Chondrocyte (in vitro differentiated cells): ENCODE data around the gene CTIF. TPM values are rescaled to one million over a fixed set of nuclear protein-coding genes. Genes with fewer than 3 reads are reported as not detected.
A peak's percentile ranks its signal among the peaks of the same experiment; 100 is the strongest.

Experiments used
- DNase-seq: peaks from one replicate; pipeline ENCODE4 v3.0.0; 2021; ENCODE audit warnings: mixed read lengths, low spot score
- H3K27ac Mint-ChIP-seq: one replicate; pipeline ENCODE4 v1.8.0; 2021; ENCODE audit warnings: mild to moderate bottlenecking, moderate library complexity, mixed read lengths; ENCODE audit not compliant: unreplicated experiment
- H3K27me3 Mint-ChIP-seq: 2 replicates; pipeline ENCODE4 v1.8.0; 2021; ENCODE audit warnings: low read depth, mixed read lengths
- H3K36me3 Mint-ChIP-seq: 2 replicates; pipeline ENCODE4 v1.8.0; 2021; ENCODE audit warnings: low read depth, mixed read lengths
- H3K4me1 Mint-ChIP-seq: 2 replicates; pipeline ENCODE4 v1.8.0; 2021; ENCODE audit warnings: low read depth, mild to moderate bottlenecking, mixed read lengths
- H3K4me3 Mint-ChIP-seq: one replicate; pipeline ENCODE4 v1.8.0; 2021; ENCODE audit warnings: mild to moderate bottlenecking, moderate library complexity, mixed read lengths; ENCODE audit not compliant: unreplicated experiment
- H3K9me3 Mint-ChIP-seq: 2 replicates; pipeline ENCODE4 v1.8.0; 2021; ENCODE audit warnings: low read depth, mixed read lengths
- total RNA-seq: library from RNA; stranded (reverse); gene quantifications from 3 replicates; pipeline ENCODE4 v1.2.1, GENCODE V29; 2021
- TF ChIP-seq, protein P1 (sequence below): fragments of 200-600 bp; sonication (generic); IDR thresholded peaks from 2 replicates; pipeline ENCODE4 v1.5.0; 2021; ENCODE audit warnings: antibody characterized with exemption, mild to moderate bottlenecking, moderate library complexity

Gene CTIF
- total RNA-seq, 1 donor from 2014 or later, result 184 TPM

DNA sequence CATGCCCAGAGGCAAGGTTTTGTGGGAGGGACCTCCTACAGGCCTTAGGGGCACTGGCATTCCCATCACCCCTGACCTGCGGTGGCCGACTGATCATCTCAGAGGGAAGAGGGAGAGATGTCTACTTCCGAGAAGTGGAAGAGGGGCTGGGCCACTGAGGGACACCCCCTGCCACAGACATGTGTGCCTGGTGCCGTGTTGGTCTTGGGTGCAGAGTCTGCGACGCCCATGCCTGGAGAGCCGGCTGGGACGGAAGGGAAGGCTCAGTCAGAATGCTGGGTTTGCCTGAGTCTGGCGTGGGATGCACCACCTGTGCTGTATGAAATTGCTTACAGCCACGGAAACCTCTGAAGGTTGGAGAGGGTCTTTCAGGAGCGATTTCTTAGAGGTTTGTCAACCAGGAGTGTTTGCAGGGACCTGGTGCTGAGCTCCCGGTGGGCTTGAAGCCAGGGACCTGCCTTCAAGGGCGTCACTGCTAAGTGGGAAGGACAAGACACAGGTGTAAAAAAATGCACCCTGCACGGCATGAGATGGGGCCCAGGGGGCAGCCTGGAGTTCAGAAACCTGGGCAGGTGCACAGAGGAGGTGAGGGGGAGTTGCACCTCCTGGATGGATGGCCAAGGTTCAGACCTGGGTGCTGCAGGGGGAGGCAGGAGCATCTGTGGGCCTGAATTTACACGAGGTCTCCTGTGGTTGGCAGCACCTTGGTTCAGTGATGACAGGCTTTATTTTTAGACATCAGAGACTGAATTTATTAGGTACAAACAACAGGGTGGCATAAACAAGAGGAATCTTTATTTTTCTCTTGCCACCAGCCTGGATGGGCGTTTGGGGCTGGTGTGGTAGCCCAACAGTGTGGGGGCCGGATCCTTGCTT, 100.3 kb downstream of the CTIF start:
- no peak for DNase-seq
- Mint-ChIP-seq H3K4me1 (peaks cover 40% of the 10 kb centered on the region), H3K4me3 (no peak overlapping the region), H3K27me3 (no peaks in the 10 kb centered on the region), H3K27ac (no peak overlapping the region), H3K9me3 (peaks cover 8% of the 10 kb centered on the region), H3K36me3 (peaks cover 32% of the 10 kb centered on the region)
- TF ChIP-seq, protein P1, sequence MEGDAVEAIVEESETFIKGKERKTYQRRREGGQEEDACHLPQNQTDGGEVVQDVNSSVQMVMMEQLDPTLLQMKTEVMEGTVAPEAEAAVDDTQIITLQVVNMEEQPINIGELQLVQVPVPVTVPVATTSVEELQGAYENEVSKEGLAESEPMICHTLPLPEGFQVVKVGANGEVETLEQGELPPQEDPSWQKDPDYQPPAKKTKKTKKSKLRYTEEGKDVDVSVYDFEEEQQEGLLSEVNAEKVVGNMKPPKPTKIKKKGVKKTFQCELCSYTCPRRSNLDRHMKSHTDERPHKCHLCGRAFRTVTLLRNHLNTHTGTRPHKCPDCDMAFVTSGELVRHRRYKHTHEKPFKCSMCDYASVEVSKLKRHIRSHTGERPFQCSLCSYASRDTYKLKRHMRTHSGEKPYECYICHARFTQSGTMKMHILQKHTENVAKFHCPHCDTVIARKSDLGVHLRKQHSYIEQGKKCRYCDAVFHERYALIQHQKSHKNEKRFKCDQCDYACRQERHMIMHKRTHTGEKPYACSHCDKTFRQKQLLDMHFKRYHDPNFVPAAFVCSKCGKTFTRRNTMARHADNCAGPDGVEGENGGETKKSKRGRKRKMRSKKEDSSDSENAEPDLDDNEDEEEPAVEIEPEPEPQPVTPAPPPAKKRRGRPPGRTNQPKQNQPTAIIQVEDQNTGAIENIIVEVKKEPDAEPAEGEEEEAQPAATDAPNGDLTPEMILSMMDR, result no peak

DNA sequence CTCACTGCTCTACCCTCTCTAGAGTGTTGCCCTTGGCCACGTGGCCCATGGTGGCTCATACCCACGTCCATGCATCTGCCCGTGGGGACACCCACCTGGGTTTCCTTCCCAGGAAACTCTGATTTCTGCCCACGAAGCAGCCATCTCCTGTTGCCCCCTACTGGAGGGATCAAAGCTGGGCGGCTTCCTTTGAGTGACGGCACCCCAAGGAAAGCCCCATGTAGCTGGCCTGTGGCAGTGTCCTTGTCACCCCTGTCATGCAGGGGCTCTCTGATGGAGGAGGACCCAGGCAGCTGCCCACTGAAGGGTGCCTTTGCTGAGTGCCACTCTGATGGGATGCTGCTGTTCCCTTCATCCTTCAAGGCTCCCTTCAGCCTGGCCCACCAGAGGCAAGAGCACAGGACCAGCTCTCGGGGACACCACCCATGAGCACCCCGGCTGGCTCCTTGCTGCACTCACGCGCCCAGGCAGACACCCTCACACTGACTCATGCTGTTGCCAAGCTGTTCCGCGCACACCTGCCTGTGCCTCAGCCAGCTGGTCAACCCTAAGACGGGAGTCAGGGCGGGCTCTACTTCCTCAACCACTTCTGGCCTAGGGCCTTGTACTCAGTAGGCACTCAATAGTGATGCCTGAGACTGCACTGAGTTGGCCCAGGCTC, 101.1 kb downstream of the CTIF start:
- no peaks in the 10 kb centered on the region for H3K27me3 Mint-ChIP-seq
- TF ChIP-seq, protein P1, result peak; percentile 71
- H3K4me1 Mint-ChIP-seq, result peaks cover 41% of the 10 kb centered on the region
- H3K36me3 Mint-ChIP-seq, result peaks cover 36% of the 10 kb centered on the region
- H3K4me3 Mint-ChIP-seq, result no peak overlapping the region
- H3K27ac Mint-ChIP-seq, result no peak overlapping the region
- no peak for DNase-seq
- peaks cover 8% of the 10 kb centered on the region for H3K9me3 Mint-ChIP-seq

DNA sequence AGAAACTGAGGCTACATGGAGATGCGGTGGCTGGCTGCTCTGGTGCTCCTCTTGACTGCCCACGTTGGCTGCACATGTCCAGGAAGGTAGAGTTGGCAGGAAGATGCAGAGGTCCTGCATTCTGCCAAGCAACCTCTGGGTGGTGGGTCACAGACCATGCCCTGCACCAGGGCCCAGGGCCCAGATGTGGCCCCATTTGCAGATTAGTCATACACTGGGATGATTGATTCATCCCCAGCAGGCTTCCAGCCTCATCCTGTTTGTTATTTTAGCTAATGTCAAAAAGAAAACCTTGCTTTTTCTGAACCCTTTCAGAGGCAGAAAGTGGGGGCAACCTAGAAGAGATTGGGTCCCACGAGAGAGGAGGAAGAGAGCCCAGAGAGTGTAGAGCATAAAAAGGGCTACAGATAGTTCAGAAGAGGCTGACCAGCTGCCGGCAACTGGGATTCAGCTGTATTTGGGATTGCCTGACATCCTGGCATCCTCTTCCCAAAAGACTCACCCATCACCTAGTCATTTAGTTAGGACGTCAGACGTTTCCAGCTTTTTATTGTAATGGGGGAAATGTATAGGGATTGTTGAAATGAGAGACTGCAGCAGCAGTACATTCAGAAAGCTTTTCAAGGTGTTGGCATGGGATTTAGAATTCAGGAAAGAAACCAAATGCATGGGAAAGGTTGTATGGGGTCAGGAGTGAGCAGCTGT, 101.9 kb downstream of the CTIF start:
- Mint-ChIP-seq H3K4me1 (peaks cover 45% of the 10 kb centered on the region), H3K27ac (peak overlapping the region; percentile 49), H3K4me3 (no peak overlapping the region), H3K9me3 (peaks cover 8% of the 10 kb centered on the region), H3K36me3 (peaks cover 39% of the 10 kb centered on the region), H3K27me3 (no peaks in the 10 kb centered on the region)
- TF ChIP-seq, protein P1, result no peak
- DNase-seq, result no peak

DNA sequence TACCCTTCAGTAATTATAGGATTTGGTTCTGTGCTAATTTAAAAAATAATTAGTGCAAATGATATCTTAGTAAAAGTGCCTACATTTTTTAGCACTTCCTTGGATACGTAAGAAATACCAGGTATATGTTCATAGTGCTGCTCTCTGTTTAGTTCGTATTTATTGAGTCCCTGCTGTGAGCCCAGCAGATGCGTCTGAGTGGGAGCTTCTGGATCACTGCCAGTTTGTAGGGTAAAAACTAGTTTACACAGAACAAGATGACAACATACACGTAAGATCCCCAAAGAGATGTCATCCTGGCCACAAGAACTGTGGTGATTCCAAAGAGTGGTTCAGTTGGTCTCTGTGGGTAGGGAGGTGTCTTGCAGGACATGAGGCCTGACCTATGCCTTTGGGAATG, 103.2 kb downstream of the CTIF start:
- TF ChIP-seq, protein P1, result no peak
- Mint-ChIP-seq H3K4me3 (no peak overlapping the region), H3K9me3 (peaks cover 8% of the 10 kb centered on the region), H3K27ac (peak overlapping the region; percentile 1), H3K27me3 (no peaks in the 10 kb centered on the region), H3K36me3 (peaks cover 43% of the 10 kb centered on the region), H3K4me1 (peaks cover 55% of the 10 kb centered on the region)
- DNase-seq, result no peak

DNA sequence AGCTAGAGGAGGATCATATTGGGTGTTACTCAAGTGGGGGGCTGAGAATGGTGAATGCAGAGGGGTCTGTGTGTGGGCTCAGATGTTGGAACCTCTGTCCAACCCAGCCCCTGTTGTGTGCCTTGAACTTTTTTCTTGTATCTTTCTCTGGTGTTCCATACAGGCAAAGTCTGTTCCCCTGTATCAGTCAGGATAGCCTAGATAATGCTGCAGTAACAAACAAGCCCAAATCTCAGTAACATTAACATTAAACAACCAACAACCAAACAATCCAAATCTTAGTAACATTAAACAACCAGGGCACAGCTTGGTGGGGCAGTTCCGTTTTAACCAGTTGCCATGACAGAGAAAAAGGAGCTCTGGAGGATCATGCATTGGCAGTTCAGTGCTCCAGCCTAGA, 103.7 kb downstream of the CTIF start:
- Mint-ChIP-seq H3K27me3 (no peaks in the 10 kb centered on the region), H3K27ac (peak overlapping the region; percentile 1), H3K4me1 (peaks cover 58% of the 10 kb centered on the region), H3K9me3 (peaks cover 8% of the 10 kb centered on the region), H3K36me3 (peaks cover 45% of the 10 kb centered on the region), H3K4me3 (no peak overlapping the region)
- TF ChIP-seq, protein P1, result no peak
- no peak for DNase-seq
